ENCODE results near the gene UMODL1.

UMODL1 gene

GRCh38 chr21:42031816-42032215 lies 39.3 kb upstream of the UMODL1 start:
- Histone ChIP-seq H3K4me1 (ENCODE audit: control insufficient read depth in 1 of 2, insufficient read depth in 2 of 2, low read length in 2 of 2) (no peaks in the 10 kb centered on the region), H2AFZ (ENCODE audit: insufficient read depth, low read length, poor library complexity) (no peak overlapping the region), H2BK5ac (ENCODE audit: low read depth, low read length, poor library complexity) (no peak overlapping the region), H3K79me1 (ENCODE audit: low read length) (no peaks in the 10 kb centered on the region), H3K4ac (ENCODE audit: low read depth, low read length) (no peak overlapping the region), H3K27ac (ENCODE audit: low read depth, low read length) (no peak overlapping the region), H3K9me3 (ENCODE audit: insufficient read depth, low read depth, low read length) (peaks cover 6% of the 10 kb centered on the region), H4K91ac (ENCODE audit: low read depth, low read length) (no peak overlapping the region), H3K79me2 (ENCODE audit: control insufficient read depth, insufficient read depth, low read length, poor library complexity) (no peaks in the 10 kb centered on the region), H2BK120ac (ENCODE audit: insufficient read depth, low read length, poor library complexity) (no peak overlapping the region), H3K4me2 (ENCODE audit: low read length) (no peak overlapping the region), H2AK5ac (ENCODE audit: low read length) (no peak overlapping the region), H2BK12ac (ENCODE audit: low read length) (no peak overlapping the region), H3K4me3 (ENCODE audit: low read depth, low read length) (no peak overlapping the region), H3K23ac (ENCODE audit: low read length) (no peak overlapping the region), H3K14ac (ENCODE audit: low read length) (no peak overlapping the region), H3K27me3 (ENCODE audit: insufficient read depth, low read length) (no peaks in the 10 kb centered on the region), H4K12ac (ENCODE audit: low read depth, low read length) (no peak overlapping the region), H3K36me3 (ENCODE audit: control insufficient read depth in 1 of 2, insufficient read depth in 2 of 2, low read length in 2 of 2) (no peaks in the 10 kb centered on the region), H4K8ac (ENCODE audit: low read depth, low read length) (no peak overlapping the region), H3K18ac (ENCODE audit: low read length) (no peak overlapping the region), H3K9ac (ENCODE audit: low read length) (no peak overlapping the region)
- no peak for DNase-seq
- WGBS (ENCODE audit: extremely low coverage, insufficient coverage, insufficient read length): no CpG with 5 or more reads among the region's 4 CpGs

DNA sequence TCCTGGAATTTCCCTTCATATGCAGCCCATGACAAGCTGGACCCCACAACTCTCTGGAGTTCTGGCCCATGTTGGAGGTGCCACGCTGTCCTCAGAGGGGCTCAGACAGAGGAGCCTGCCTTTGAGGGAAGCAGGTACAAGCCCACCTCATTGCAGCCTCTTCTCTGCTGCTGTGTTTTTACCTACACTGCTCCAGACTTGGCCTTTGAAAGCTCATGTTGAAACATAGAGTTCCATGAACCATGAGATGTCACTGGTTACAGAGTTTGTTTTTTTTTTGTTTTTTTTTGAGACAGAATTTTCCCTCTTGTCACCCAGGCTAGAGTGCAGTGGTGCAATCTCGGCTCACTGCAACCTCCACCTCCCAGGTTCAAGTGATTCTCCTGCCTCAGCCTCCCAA lies 38.9 kb upstream of the UMODL1 start:
- H2BK5ac ChIP-seq (ENCODE audit: low read depth, low read length, poor library complexity): no peak overlapping the region
- no peak overlapping the region for H3K4me2 ChIP-seq (ENCODE audit: low read length)
- no peak overlapping the region for H3K9ac ChIP-seq (ENCODE audit: low read length)
- H4K8ac ChIP-seq (ENCODE audit: low read depth, low read length): no peak overlapping the region
- no CpG with 5 or more reads among the region's 2 CpGs for WGBS (ENCODE audit: extremely low coverage, insufficient coverage, insufficient read length)
- H2BK120ac ChIP-seq (ENCODE audit: insufficient read depth, low read length, poor library complexity): no peak overlapping the region
- H3K79me1 ChIP-seq (ENCODE audit: low read length): no peaks in the 10 kb centered on the region
- H3K79me2 ChIP-seq (ENCODE audit: control insufficient read depth, insufficient read depth, low read length, poor library complexity): no peaks in the 10 kb centered on the region
- no peak overlapping the region for H3K4me3 ChIP-seq (ENCODE audit: low read depth, low read length)
- H3K14ac ChIP-seq (ENCODE audit: low read length): no peak overlapping the region
- H3K23ac ChIP-seq (ENCODE audit: low read length): no peak overlapping the region
- no peak overlapping the region for H2AFZ ChIP-seq (ENCODE audit: insufficient read depth, low read length, poor library complexity)
- no peak overlapping the region for H4K12ac ChIP-seq (ENCODE audit: low read depth, low read length)
- H3K27me3 ChIP-seq (ENCODE audit: insufficient read depth, low read length): no peaks in the 10 kb centered on the region
- no peak overlapping the region for H3K18ac ChIP-seq (ENCODE audit: low read length)
- H4K91ac ChIP-seq (ENCODE audit: low read depth, low read length): no peak overlapping the region
- DNase-seq: no peak
- no peak overlapping the region for H3K4ac ChIP-seq (ENCODE audit: low read depth, low read length)
- H3K9me3 ChIP-seq (ENCODE audit: insufficient read depth, low read depth, low read length): peaks cover 2% of the 10 kb centered on the region
- no peak overlapping the region for H2BK12ac ChIP-seq (ENCODE audit: low read length)
- no peak overlapping the region for H3K27ac ChIP-seq (ENCODE audit: low read depth, low read length)
- no peaks in the 10 kb centered on the region for H3K4me1 ChIP-seq (ENCODE audit: control insufficient read depth in 1 of 2, insufficient read depth in 2 of 2, low read length in 2 of 2)
- H3K36me3 ChIP-seq (ENCODE audit: control insufficient read depth in 1 of 2, insufficient read depth in 2 of 2, low read length in 2 of 2): no peaks in the 10 kb centered on the region
- H2AK5ac ChIP-seq (ENCODE audit: low read length): no peak overlapping the region

DNA sequence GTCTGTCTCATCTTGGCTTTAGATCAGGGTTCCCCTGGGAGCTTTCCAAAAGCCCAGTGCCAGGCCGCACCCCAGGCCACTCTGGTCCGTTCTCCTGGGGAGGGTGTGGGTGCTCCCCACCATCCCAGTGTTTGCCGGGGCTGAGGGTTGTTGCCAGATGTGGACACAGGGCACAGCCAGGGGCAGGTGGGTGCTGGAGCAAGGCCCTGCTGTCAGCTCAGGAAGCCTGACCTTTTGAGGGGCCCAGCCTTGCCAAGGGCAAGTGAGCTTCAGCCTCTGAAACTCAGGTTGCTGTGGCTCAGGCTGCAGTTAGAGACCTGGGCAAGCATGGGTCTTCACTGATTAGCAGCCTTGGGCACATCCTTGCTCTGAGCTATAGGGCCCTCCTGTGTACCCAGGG lies 38.1 kb upstream of the UMODL1 start:
- Histone ChIP-seq H2AK5ac (ENCODE audit: low read length) (no peak overlapping the region), H3K79me2 (ENCODE audit: control insufficient read depth, insufficient read depth, low read length, poor library complexity) (no peaks in the 10 kb centered on the region), H4K8ac (ENCODE audit: low read depth, low read length) (no peak overlapping the region), H3K79me1 (ENCODE audit: low read length) (no peaks in the 10 kb centered on the region), H3K4ac (ENCODE audit: low read depth, low read length) (no peak overlapping the region), H3K4me3 (ENCODE audit: low read depth, low read length) (no peak overlapping the region), H2BK12ac (ENCODE audit: low read length) (no peak overlapping the region), H3K23ac (ENCODE audit: low read length) (peak overlapping the region; percentile 27), H2AFZ (ENCODE audit: insufficient read depth, low read length, poor library complexity) (no peak overlapping the region), H4K91ac (ENCODE audit: low read depth, low read length) (no peak overlapping the region), H3K14ac (ENCODE audit: low read length) (no peak overlapping the region), H3K4me1 (ENCODE audit: control insufficient read depth in 1 of 2, insufficient read depth in 2 of 2, low read length in 2 of 2) (no peaks in the 10 kb centered on the region), H3K4me2 (ENCODE audit: low read length) (no peak overlapping the region), H3K9me3 (ENCODE audit: insufficient read depth, low read depth, low read length) (no peaks in the 10 kb centered on the region), H4K12ac (ENCODE audit: low read depth, low read length) (no peak overlapping the region), H3K27ac (ENCODE audit: low read depth, low read length) (no peak overlapping the region), H3K36me3 (ENCODE audit: control insufficient read depth in 1 of 2, insufficient read depth in 2 of 2, low read length in 2 of 2) (no peaks in the 10 kb centered on the region), H2BK5ac (ENCODE audit: low read depth, low read length, poor library complexity) (no peak overlapping the region), H3K18ac (ENCODE audit: low read length) (no peak overlapping the region), H3K27me3 (ENCODE audit: insufficient read depth, low read length) (no peaks in the 10 kb centered on the region), H3K9ac (ENCODE audit: low read length) (no peak overlapping the region), H2BK120ac (ENCODE audit: insufficient read depth, low read length, poor library complexity) (no peak overlapping the region)
- no CpG with 5 or more reads among the region's 3 CpGs for WGBS (ENCODE audit: extremely low coverage, insufficient coverage, insufficient read length)
- DNase-seq: no peak

DNA sequence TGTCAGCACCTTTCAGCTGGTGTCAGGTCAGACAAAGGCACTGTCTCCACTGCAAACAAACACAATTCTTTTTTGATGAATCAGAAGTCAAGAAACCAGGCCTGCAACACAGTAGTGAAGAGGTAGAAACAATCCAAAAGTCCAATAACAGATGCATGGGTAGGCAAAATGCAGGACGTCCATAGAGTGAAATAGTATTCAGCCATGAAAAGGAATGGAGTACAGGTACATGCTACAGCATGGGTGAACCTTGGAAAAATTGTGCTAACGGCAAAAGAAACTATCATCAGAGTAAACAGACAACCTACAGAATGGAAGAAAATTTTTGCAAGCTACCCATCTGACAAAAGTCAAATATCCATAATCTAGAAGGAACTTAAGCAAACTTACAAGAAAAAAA lies 34.8 kb upstream of the UMODL1 start:
- Histone ChIP-seq H3K36me3 (ENCODE audit: control insufficient read depth in 1 of 2, insufficient read depth in 2 of 2, low read length in 2 of 2) (no peaks in the 10 kb centered on the region), H3K27me3 (ENCODE audit: insufficient read depth, low read length) (no peaks in the 10 kb centered on the region), H4K91ac (ENCODE audit: low read depth, low read length) (no peak overlapping the region), H4K12ac (ENCODE audit: low read depth, low read length) (no peak overlapping the region), H3K18ac (ENCODE audit: low read length) (no peak overlapping the region), H3K9ac (ENCODE audit: low read length) (no peak overlapping the region), H3K9me3 (ENCODE audit: insufficient read depth, low read depth, low read length) (peaks cover 3% of the 10 kb centered on the region), H3K79me1 (ENCODE audit: low read length) (no peaks in the 10 kb centered on the region), H2AK5ac (ENCODE audit: low read length) (no peak overlapping the region), H2BK12ac (ENCODE audit: low read length) (no peak overlapping the region), H2AFZ (ENCODE audit: insufficient read depth, low read length, poor library complexity) (no peak overlapping the region), H2BK120ac (ENCODE audit: insufficient read depth, low read length, poor library complexity) (no peak overlapping the region), H3K23ac (ENCODE audit: low read length) (no peak overlapping the region), H3K4ac (ENCODE audit: low read depth, low read length) (no peak overlapping the region), H3K4me1 (ENCODE audit: control insufficient read depth in 1 of 2, insufficient read depth in 2 of 2, low read length in 2 of 2) (peaks cover 0 to 8% of the 10 kb centered on the region in 2 experiments), H3K27ac (ENCODE audit: low read depth, low read length) (no peak overlapping the region), H2BK5ac (ENCODE audit: low read depth, low read length, poor library complexity) (no peak overlapping the region), H3K79me2 (ENCODE audit: control insufficient read depth, insufficient read depth, low read length, poor library complexity) (no peaks in the 10 kb centered on the region), H3K4me3 (ENCODE audit: low read depth, low read length) (no peak overlapping the region), H4K8ac (ENCODE audit: low read depth, low read length) (no peak overlapping the region), H3K14ac (ENCODE audit: low read length) (no peak overlapping the region), H3K4me2 (ENCODE audit: low read length) (no peak overlapping the region)
- DNase-seq: no peak
- no CpG with 5 or more reads among the region's 2 CpGs for WGBS (ENCODE audit: extremely low coverage, insufficient coverage, insufficient read length)

Measured in trophoblast cell (in vitro differentiated cells and primary cell).